ENCODE data around the gene MAPK13. TPM values are rescaled to one million over a fixed set of nuclear protein-coding genes. Genes with fewer than 3 reads are reported as not detected.

MAPK13 gene
- polyA plus RNA-seq, 1 donor from 2014 or later, result 1.8 TPM

DNA sequence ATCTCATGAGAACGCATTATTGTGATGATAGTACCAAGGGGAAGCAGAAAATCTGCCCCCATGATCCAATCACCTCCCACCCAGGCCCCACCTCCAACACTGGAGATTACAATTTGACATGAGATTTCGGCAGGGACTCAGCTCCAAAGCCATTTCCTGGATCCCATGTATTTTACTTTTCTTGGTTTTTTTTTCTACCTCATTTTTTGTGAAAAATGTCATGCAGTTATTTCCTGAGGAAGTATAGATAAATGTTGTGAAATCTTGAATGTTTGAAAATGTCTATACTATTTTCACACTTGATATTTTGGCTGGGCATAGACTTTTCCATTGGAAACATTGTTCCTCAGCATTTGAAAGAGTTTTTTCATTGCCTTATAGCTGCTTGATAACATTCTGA lies 57.1 kb downstream of the MAPK13 start:
- no peaks in the 10 kb centered on the region for H3K27me3 ChIP-seq (ENCODE audit: insufficient read depth, low read depth, low read length)
- no peak overlapping the region for H3K4me3 ChIP-seq (ENCODE audit: low read length)
- H3K79me2 ChIP-seq (replicated peaks; ENCODE audit: insufficient read depth, low read length), result no peaks in the 10 kb centered on the region
- H3K36me3 ChIP-seq (ENCODE audit: insufficient read depth, low read length), result no peaks in the 10 kb centered on the region
- TF ChIP-seq EZH2 (IDR thresholded peaks at IDR 0.05; ENCODE audit: borderline replicate concordance, insufficient read depth, low read length, poor library complexity, severe bottlenecking) (no peak), SMC3 (conservative IDR thresholded peaks at IDR 0.05; ENCODE audit: poor library complexity) (no peak), EP300 (conservative IDR thresholded peaks at IDR 0.05; ENCODE audit: poor library complexity, severe bottlenecking) (no peak), POLR2AphosphoS5 (IDR thresholded peaks at IDR 0.05) (no peak), RAD21 (conservative IDR thresholded peaks at IDR 0.05) (no peak), TAF1 (IDR thresholded peaks at IDR 0.05; ENCODE audit: low read depth) (no peak), MXI1 (conservative IDR thresholded peaks at IDR 0.05; ENCODE audit: poor library complexity, severe bottlenecking) (no peak)
- TF ChIP-seq, protein P1, sequence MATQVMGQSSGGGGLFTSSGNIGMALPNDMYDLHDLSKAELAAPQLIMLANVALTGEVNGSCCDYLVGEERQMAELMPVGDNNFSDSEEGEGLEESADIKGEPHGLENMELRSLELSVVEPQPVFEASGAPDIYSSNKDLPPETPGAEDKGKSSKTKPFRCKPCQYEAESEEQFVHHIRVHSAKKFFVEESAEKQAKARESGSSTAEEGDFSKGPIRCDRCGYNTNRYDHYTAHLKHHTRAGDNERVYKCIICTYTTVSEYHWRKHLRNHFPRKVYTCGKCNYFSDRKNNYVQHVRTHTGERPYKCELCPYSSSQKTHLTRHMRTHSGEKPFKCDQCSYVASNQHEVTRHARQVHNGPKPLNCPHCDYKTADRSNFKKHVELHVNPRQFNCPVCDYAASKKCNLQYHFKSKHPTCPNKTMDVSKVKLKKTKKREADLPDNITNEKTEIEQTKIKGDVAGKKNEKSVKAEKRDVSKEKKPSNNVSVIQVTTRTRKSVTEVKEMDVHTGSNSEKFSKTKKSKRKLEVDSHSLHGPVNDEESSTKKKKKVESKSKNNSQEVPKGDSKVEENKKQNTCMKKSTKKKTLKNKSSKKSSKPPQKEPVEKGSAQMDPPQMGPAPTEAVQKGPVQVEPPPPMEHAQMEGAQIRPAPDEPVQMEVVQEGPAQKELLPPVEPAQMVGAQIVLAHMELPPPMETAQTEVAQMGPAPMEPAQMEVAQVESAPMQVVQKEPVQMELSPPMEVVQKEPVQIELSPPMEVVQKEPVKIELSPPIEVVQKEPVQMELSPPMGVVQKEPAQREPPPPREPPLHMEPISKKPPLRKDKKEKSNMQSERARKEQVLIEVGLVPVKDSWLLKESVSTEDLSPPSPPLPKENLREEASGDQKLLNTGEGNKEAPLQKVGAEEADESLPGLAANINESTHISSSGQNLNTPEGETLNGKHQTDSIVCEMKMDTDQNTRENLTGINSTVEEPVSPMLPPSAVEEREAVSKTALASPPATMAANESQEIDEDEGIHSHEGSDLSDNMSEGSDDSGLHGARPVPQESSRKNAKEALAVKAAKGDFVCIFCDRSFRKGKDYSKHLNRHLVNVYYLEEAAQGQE (IDR thresholded peaks at IDR 0.05; ENCODE audit: borderline replicate concordance), result no peak
- TF ChIP-seq, protein P2, sequence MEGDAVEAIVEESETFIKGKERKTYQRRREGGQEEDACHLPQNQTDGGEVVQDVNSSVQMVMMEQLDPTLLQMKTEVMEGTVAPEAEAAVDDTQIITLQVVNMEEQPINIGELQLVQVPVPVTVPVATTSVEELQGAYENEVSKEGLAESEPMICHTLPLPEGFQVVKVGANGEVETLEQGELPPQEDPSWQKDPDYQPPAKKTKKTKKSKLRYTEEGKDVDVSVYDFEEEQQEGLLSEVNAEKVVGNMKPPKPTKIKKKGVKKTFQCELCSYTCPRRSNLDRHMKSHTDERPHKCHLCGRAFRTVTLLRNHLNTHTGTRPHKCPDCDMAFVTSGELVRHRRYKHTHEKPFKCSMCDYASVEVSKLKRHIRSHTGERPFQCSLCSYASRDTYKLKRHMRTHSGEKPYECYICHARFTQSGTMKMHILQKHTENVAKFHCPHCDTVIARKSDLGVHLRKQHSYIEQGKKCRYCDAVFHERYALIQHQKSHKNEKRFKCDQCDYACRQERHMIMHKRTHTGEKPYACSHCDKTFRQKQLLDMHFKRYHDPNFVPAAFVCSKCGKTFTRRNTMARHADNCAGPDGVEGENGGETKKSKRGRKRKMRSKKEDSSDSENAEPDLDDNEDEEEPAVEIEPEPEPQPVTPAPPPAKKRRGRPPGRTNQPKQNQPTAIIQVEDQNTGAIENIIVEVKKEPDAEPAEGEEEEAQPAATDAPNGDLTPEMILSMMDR (IDR thresholded peaks at IDR 0.05; ENCODE audit: poor library complexity, severe bottlenecking), result no peak
- H3K9me3 ChIP-seq (ENCODE audit: low read length), result no peaks in the 10 kb centered on the region
- no peak overlapping the region for H3K4me2 ChIP-seq (ENCODE audit: low read length)
- H4K20me1 ChIP-seq (ENCODE audit: insufficient read depth), result no peaks in the 10 kb centered on the region
- H2AFZ ChIP-seq (ENCODE audit: low read depth, low read length), result no peak overlapping the region
- H3K27ac ChIP-seq (ENCODE audit: low read length), result no peak overlapping the region
- no peak overlapping the region for H3K9ac ChIP-seq (ENCODE audit: low read length)
- H3F3A ChIP-seq (ENCODE audit: insufficient read depth, low read length, poor library complexity, severe bottlenecking), result no peaks in the 10 kb centered on the region
- no peaks in the 10 kb centered on the region for H3K9me2 ChIP-seq (ENCODE audit: insufficient read depth, low read length)

Other genes starting within 250 kb of the MAPK13 start
- 34.8 and 39.9 TPM in 2 replicates for gene SRPK1, start 209.4 kb upstream of the MAPK13 start, polyA plus RNA-seq
- not detected in 2 replicates for gene SLC26A8, start 105.9 kb upstream of the MAPK13 start, polyA plus RNA-seq
- 18.2 and 26.6 TPM in 2 replicates for gene MAPK14, start 102.7 kb upstream of the MAPK13 start, polyA plus RNA-seq
- gene BRPF3, start 66.2 kb downstream of the MAPK13 start, polyA plus RNA-seq, result 10.1 and 12.6 TPM in 2 replicates
- 0.26 TPM in 1 of 2 replicates, not detected in the other for gene PNPLA1, start 139.5 kb downstream of the MAPK13 start, polyA plus RNA-seq
- not detected in 2 replicates for gene BNIP5, start 206.4 kb downstream of the MAPK13 start, polyA plus RNA-seq